ENCODE measurements around the gene OSTM1. TPM values are rescaled to one million over a fixed set of nuclear protein-coding genes. Genes with fewer than 3 reads are reported as not detected.

The OSTM1 gene
- polyA plus RNA-seq, 3 donors = 13.4 to 60.1 (median 49.7) TPM

DNA sequence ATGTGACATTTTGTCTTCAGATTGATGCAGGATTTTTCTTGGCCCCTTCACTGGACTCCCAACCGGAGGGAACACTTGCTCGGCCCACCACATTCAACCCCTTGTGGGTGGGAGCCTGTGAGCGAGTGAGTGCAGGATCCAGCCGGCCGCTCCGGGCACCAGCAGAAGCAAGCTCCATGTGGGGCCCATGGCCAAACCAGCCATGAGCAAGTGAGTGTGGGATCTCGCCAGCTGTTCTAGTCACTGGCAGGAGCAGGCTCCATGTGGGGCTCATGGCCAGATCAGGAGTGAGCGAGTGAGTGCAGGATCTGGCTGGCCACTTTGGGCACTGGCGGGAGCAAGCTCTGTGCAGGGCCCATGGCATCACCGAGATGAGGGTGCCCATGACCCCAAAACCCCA lies 42.6 kb downstream of the OSTM1 start:
- Mint-ChIP-seq H3K27ac (no peak overlapping the region), H3K27me3 (ENCODE audit: low read depth in 3 of 3) (peaks cover 0 to 2% (median 0%) of the 10 kb centered on the region in 3 donors), H3K9me3 (no peaks in the 10 kb centered on the region), H3K4me3 (no peak overlapping the region), H3K4me1 (no peaks in the 10 kb centered on the region), H3K36me3 (peaks cover 26 to 48% of the 10 kb centered on the region in 2 donors)
- Histone ChIP-seq H3K4me2 (replicated peaks; ENCODE audit: extremely low read depth, low read length, poor library complexity, severe bottlenecking) (no peak overlapping the region), H3K79me2 (ENCODE audit: insufficient read depth, low read length) (no peaks in the 10 kb centered on the region), H3K27ac (ENCODE audit: low read depth in 1 of 2, low read length in 2 of 2) (no peak overlapping the region), H4K20me1 (ENCODE audit: insufficient read depth, low read length) (no peaks in the 10 kb centered on the region), H2AFZ (ENCODE audit: insufficient read depth, low read depth, low read length, poor library complexity, severe bottlenecking) (no peak overlapping the region), H3K4me3 (replicated peaks in 1 of 3; ENCODE audit: low read depth in 2 of 3, low read length in 3 of 3) (no peak overlapping the region), H3K27me3 (ENCODE audit: control insufficient read depth in 2 of 2, insufficient read depth in 2 of 2, low read length in 2 of 2) (no peaks in the 10 kb centered on the region), H3K36me3 (replicated peaks in 1 of 2; ENCODE audit: control insufficient read depth in 1 of 2, insufficient read depth in 2 of 2, low read length in 2 of 2) (peaks cover 8 to 46% of the 10 kb centered on the region in 2 donors), H3K9me3 (replicated peaks in 1 of 2; ENCODE audit: control insufficient read depth in 1 of 2, insufficient read depth in 1 of 2, low read length in 2 of 2) (no peaks in the 10 kb centered on the region), H3K4me1 (ENCODE audit: control insufficient read depth in 1 of 2, insufficient read depth in 2 of 2, low read length in 2 of 2) (no peaks in the 10 kb centered on the region), H3K9ac (ENCODE audit: insufficient read depth, low read length, poor library complexity, severe bottlenecking) (no peak overlapping the region)
- DNase-seq = no peak
- TF ChIP-seq, protein P1, sequence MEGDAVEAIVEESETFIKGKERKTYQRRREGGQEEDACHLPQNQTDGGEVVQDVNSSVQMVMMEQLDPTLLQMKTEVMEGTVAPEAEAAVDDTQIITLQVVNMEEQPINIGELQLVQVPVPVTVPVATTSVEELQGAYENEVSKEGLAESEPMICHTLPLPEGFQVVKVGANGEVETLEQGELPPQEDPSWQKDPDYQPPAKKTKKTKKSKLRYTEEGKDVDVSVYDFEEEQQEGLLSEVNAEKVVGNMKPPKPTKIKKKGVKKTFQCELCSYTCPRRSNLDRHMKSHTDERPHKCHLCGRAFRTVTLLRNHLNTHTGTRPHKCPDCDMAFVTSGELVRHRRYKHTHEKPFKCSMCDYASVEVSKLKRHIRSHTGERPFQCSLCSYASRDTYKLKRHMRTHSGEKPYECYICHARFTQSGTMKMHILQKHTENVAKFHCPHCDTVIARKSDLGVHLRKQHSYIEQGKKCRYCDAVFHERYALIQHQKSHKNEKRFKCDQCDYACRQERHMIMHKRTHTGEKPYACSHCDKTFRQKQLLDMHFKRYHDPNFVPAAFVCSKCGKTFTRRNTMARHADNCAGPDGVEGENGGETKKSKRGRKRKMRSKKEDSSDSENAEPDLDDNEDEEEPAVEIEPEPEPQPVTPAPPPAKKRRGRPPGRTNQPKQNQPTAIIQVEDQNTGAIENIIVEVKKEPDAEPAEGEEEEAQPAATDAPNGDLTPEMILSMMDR (IDR thresholded peaks at IDR 0.05) = no peak
- 97% methylated on average over 10 of the region's 10 CpGs for WGBS (ENCODE audit: insufficient coverage)
- intact Hi-C loops (cut with micrococcal nuclease) = no loop called here

DNA sequence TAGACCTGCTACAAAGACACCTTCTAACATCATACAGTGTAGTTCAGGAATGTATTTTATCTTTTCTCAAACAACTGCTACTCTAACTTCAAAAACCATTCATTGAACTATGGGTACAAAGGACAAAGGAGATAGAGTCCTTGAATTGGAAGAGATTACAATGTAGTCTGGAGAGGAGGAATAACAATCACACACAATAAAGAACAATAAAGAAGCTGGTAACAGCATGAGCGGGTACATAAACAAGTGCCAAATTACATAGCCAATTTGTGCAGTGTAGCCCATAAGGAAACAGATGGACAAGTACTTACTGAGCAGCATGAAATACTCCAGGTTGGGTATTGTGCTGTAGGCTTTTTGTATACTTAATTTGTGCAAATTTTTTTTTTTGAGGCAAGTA lies 44.3 kb downstream of the OSTM1 start:
- TF ChIP-seq, protein P1 (IDR thresholded peaks at IDR 0.05) = no peak
- no peaks in the 10 kb centered on the region for H3K9me3 ChIP-seq (replicated peaks in 1 of 2; ENCODE audit: control insufficient read depth in 1 of 2, insufficient read depth in 1 of 2, low read length in 2 of 2)
- H3K9ac ChIP-seq (ENCODE audit: insufficient read depth, low read length, poor library complexity, severe bottlenecking) = no peak overlapping the region
- H2AFZ ChIP-seq (ENCODE audit: insufficient read depth, low read depth, low read length, poor library complexity, severe bottlenecking) = no peak overlapping the region
- H3K4me1 ChIP-seq (ENCODE audit: control insufficient read depth in 1 of 2, insufficient read depth in 2 of 2, low read length in 2 of 2) = no peaks in the 10 kb centered on the region
- no peaks in the 10 kb centered on the region for H3K79me2 ChIP-seq (ENCODE audit: insufficient read depth, low read length)
- no peak for DNase-seq
- H3K27ac Mint-ChIP-seq = no peak overlapping the region
- H3K4me3 Mint-ChIP-seq = no peak overlapping the region
- no peaks in the 10 kb centered on the region for H4K20me1 ChIP-seq (ENCODE audit: insufficient read depth, low read length)
- no peak overlapping the region for H3K27ac ChIP-seq (ENCODE audit: low read depth in 1 of 2, low read length in 2 of 2)
- no peaks in the 10 kb centered on the region for H3K4me1 Mint-ChIP-seq
- 100% methylated on average over 1 of the region's 1 CpG for WGBS (ENCODE audit: insufficient coverage)
- peaks cover 0 to 2% (median 0%) of the 10 kb centered on the region in 3 donors for H3K27me3 Mint-ChIP-seq (ENCODE audit: low read depth in 3 of 3)
- peaks cover 12 to 32% of the 10 kb centered on the region in 2 donors for H3K36me3 Mint-ChIP-seq
- H3K27me3 ChIP-seq (ENCODE audit: control insufficient read depth in 2 of 2, insufficient read depth in 2 of 2, low read length in 2 of 2) = no peaks in the 10 kb centered on the region
- no peak overlapping the region for H3K4me3 ChIP-seq (replicated peaks in 1 of 3; ENCODE audit: low read depth in 2 of 3, low read length in 3 of 3)
- intact Hi-C loops (cut with micrococcal nuclease) = no loop called here
- peaks cover 3 to 29% of the 10 kb centered on the region in 2 donors for H3K36me3 ChIP-seq (replicated peaks in 1 of 2; ENCODE audit: control insufficient read depth in 1 of 2, insufficient read depth in 2 of 2, low read length in 2 of 2)
- H3K4me2 ChIP-seq (replicated peaks; ENCODE audit: extremely low read depth, low read length, poor library complexity, severe bottlenecking) = no peak overlapping the region
- no peaks in the 10 kb centered on the region for H3K9me3 Mint-ChIP-seq
